ENCODE results near the gene SPR.
A peak's percentile ranks its signal among the peaks of the same experiment; 100 is the strongest.
"Not testable (repeated sequence)": the region's sequence is repeated elsewhere in the genome, so short reads cannot be mapped to it uniquely, and the experiment has no call there.

The SPR gene

GRCh38 chr2:72901426-72901825 lies 14.2 kb downstream of the SPR start:
- H3K27me3 ChIP-seq (replicated peaks), result peaks cover 43% of the 10 kb centered on the region
- no peak for DNase-seq
- no peak overlapping the region for H3K27ac ChIP-seq
- no peak for TF ChIP-seq CTCF (IDR thresholded peaks at IDR 0.05; ENCODE audit: low read depth, low read length, missing control alignments)
- no peaks in the 10 kb centered on the region for H3K36me3 ChIP-seq (replicated peaks)
- in situ Hi-C loops (cut with HindIII; ENCODE audit: low pct_ligation_motif_present, low sequenced_read_pairs), result no loop called here
- H3K4me3 ChIP-seq (ENCODE audit: low read depth, low read length), result no peak overlapping the region

- in situ Hi-C loops (cut with HindIII; ENCODE audit: low pct_ligation_motif_present, low sequenced_read_pairs); DNase-seq: not testable (repeated sequence)
Measured at GRCh38 chr2:72907369-72907768, 20.2 kb downstream of the SPR start.

GRCh38 chr2:72908741-72909140 lies 21.5 kb downstream of the SPR start:
- in situ Hi-C loops (cut with HindIII; ENCODE audit: low pct_ligation_motif_present, low sequenced_read_pairs), result no loop called here
- H3K27me3 ChIP-seq (replicated peaks), result peaks cover 59% of the 10 kb centered on the region
- no peaks in the 10 kb centered on the region for H3K36me3 ChIP-seq (replicated peaks)

More at GRCh38 chr2:72907369-72907768, 20.2 kb downstream of the SPR start:
- not testable (repeated sequence) for H3K4me3 ChIP-seq (ENCODE audit: low read depth, low read length); H3K27ac ChIP-seq; H3K36me3 ChIP-seq (replicated peaks)
- H3K27me3 ChIP-seq (replicated peaks), result peaks cover 56% of the 10 kb centered on the region

GRCh38 chr2:72911256-72911655 lies 24.0 kb downstream of the SPR start:
- DNase-seq, result no peak
- in situ Hi-C loops (cut with HindIII; ENCODE audit: low pct_ligation_motif_present, low sequenced_read_pairs), result no loop called here
- no peak overlapping the region for H3K4me3 ChIP-seq (ENCODE audit: low read depth, low read length)
- no peaks in the 10 kb centered on the region for H3K36me3 ChIP-seq (replicated peaks)
- no peak overlapping the region for H3K27ac ChIP-seq
- peaks cover 72% of the 10 kb centered on the region for H3K27me3 ChIP-seq (replicated peaks)
- no peak for TF ChIP-seq CTCF (IDR thresholded peaks at IDR 0.05; ENCODE audit: low read depth, low read length, missing control alignments)

More at GRCh38 chr2:72908741-72909140, 21.5 kb downstream of the SPR start:
- TF ChIP-seq CTCF (IDR thresholded peaks at IDR 0.05; ENCODE audit: low read depth, low read length, missing control alignments), result no peak
- no peak for DNase-seq
- Histone ChIP-seq H3K27ac (no peak overlapping the region), H3K4me3 (ENCODE audit: low read depth, low read length) (no peak overlapping the region)

GRCh38 chr2:72913486-72914205 lies 26.4 kb downstream of the SPR start:
- H3K4me3 ChIP-seq (ENCODE audit: low read depth, low read length), result no peak overlapping the region
- in situ Hi-C loops (cut with HindIII; ENCODE audit: low pct_ligation_motif_present, low sequenced_read_pairs), result no loop called here
- no peaks in the 10 kb centered on the region for H3K36me3 ChIP-seq (replicated peaks)
- TF ChIP-seq CTCF (IDR thresholded peaks at IDR 0.05; ENCODE audit: low read depth, low read length, missing control alignments), result peak; percentile 48
- no peak for DNase-seq
- H3K27ac ChIP-seq, result no peak overlapping the region
- H3K27me3 ChIP-seq (replicated peaks), result peaks cover 87% of the 10 kb centered on the region

- Histone ChIP-seq H3K4me3 (ENCODE audit: low read depth, low read length) (no peak overlapping the region), H3K27me3 (replicated peaks) (peaks cover 89% of the 10 kb centered on the region), H3K36me3 (replicated peaks) (no peaks in the 10 kb centered on the region), H3K27ac (no peak overlapping the region)
- in situ Hi-C loops (cut with HindIII; ENCODE audit: low pct_ligation_motif_present, low sequenced_read_pairs), result no loop called here
- no peak for DNase-seq
- no peak for TF ChIP-seq CTCF (IDR thresholded peaks at IDR 0.05; ENCODE audit: low read depth, low read length, missing control alignments)
Measured at GRCh38 chr2:72914206-72914559, 27.0 kb downstream of the SPR start.

All from brain microvascular endothelial cell (primary cell).